Pancreas (tissue), 10 donors: ENCODE data around the gene ABCA1. TPM values are rescaled to one million over a fixed set of nuclear protein-coding genes. Genes with fewer than 3 reads are reported as not detected.
"Not testable (repeated sequence)": the region's sequence is repeated elsewhere in the genome, so short reads cannot be mapped to it uniquely, and the experiment has no call there.

Source experiments
- ATAC-seq, 4 donors: fragments of 200-7000 bp; cut with Tn5 transposase; one replicate each; pipeline versions ENCODE4 v1.8.0 to v1.9.1; 2020; ENCODE audit warnings: mild to moderate bottlenecking in 4 of 4, moderate library complexity in 4 of 4
- DNase-seq, 6 donors: peaks; one replicate each; pipeline ENCODE4 v3.0.0-alpha.2; 2020
- FAIRE-seq: peaks from 2 replicates; lab custom pipeline; 2012; peaks lifted over from hg19 to GRCh38; lab: Jason Lieb, UNC
- H3K27ac ChIP-seq, 4 donors: fragments of 200-600 bp; sonication (generic); 1 replicate in 3 of 4; 2 replicates in 1 of 4; pipeline versions ENCODE4 v1.5.0 to v1.8.0; 2020
- H3K27me3 ChIP-seq, 4 donors: fragments of 200-600 bp; one replicate each; pipeline ENCODE4 v1.8.0; 2021
- H3K36me3 ChIP-seq, 3 donors: fragments of 200-600 bp; sonication (generic) in 1 of 3; one replicate each; pipeline versions ENCODE4 v1.5.0 to v1.8.0; 2020 to 2021
- H3K4me1 ChIP-seq, 3 donors: fragments of 200-600 bp; one replicate each; pipeline ENCODE4 v1.8.0; 2021
- H3K4me3 ChIP-seq, 4 donors: fragments of 200-600 bp; sonication (generic) in 2 of 4; one replicate each; pipeline versions ENCODE4 v1.5.0 to v1.8.0; 2020 to 2021
- H3K9me3 ChIP-seq, 4 donors: fragments of 200-600 bp; one replicate each; pipeline ENCODE4 v1.8.0; 2021
- CTCF ChIP-seq, 4 donors: fragments of 200-600 bp; sonication (generic) in 3 of 4; IDR thresholded peaks; one replicate each; pipeline versions ENCODE4 v1.5.0 to v1.8.0; 2021; ENCODE audit warnings: antibody characterized with exemption in 4 of 4
- WGBS, 2 donors: extraction: QIAGEN DNeasy Blood & Tissue Kit; methylation state at CpG; one replicate each; pipeline ENCODE4 v1.1.7; 2013; 5-methylcytosine and 5-hydroxymethylcytosine counted together
- intact Hi-C, 3 donors: fragments of 100-400 bp; cut with DNase I; formaldehyde crosslinking; loops; one replicate each; pipeline versions ENCODE4 v1.11.1 to v1.14.2; 2022
- polyA plus RNA-seq, 2 donors: library from polyadenylated mRNA; stranded (reverse); fragments of 200-250 nt; gene quantifications; one replicate each; pipeline ENCODE4 v1.2.3, GENCODE V29; 2013
- total RNA-seq, 6 donors: library from RNA; stranded (reverse); fragmentation: NEBNext Ultra II Directional in 4 of 6; extraction: Animal tissue kit (Norgen Biotek cat#: 25700) in 4 of 6; gene quantifications; one replicate each; pipeline versions ENCODE4 v1.2.1 to v1.2.4, GENCODE V29; 2021 to 2023
- donor health status: healthy with polysubstance abuse.
- donor health status: DM: no; HTN: no; CAD: no; lungs with moderate emphysema.
- donor health status: DM: no; HTN: no; CAD: no.
- donor health status: control.
- donor health status: control.
- donor health status: Bipolar disorder and iron deficiency.
- donor health status: DM: yes; HTN: yes; CAD: no.
- donor health status: DM: no; HTN: no; CAD: no.
- donor health status: DM: no; HTN: no; CAD: no.
- donor health status: DM: yes; HTN: yes; CAD: no.

ABCA1 gene
- total and polyA plus RNA-seq, 8 donors: 3.2 to 20.4 (median 8.6) TPM

- intact Hi-C loops: no loop called here
- TF ChIP-seq CTCF (IDR thresholded peaks at IDR 0.05): no peak
- Histone ChIP-seq H3K27ac (no peak overlapping the region), H3K27me3 (no peaks in the 10 kb centered on the region), H3K4me1 (peaks cover 6 to 10% (median 7%) of the 10 kb centered on the region in 3 donors), H3K4me3 (no peak overlapping the region), H3K36me3 (no peaks in the 10 kb centered on the region), H3K9me3 (no peaks in the 10 kb centered on the region)
- WGBS, 2 donors: 90% methylated on average over 4 of the region's 4 CpGs
- ATAC-seq (no peak), FAIRE-seq (no peak), DNase-seq (no peak)
These were observed 69.7 kb downstream of the ABCA1 start for GRCh38 chr9:104858271-104858670.

- peaks cover 6 to 7% (median 7%) of the 10 kb centered on the region in 3 donors for H3K4me1 ChIP-seq
- no peaks in the 10 kb centered on the region for H3K27me3 ChIP-seq
- no peaks in the 10 kb centered on the region for H3K9me3 ChIP-seq
- no peak overlapping the region for H3K4me3 ChIP-seq
- WGBS, 2 donors: 9 to 17% methylated on average over 5 of the region's 5 CpGs
- no peak for TF ChIP-seq CTCF (IDR thresholded peaks at IDR 0.05)
- ATAC-seq (peak; percentile 56 to 70 (median 63)), DNase-seq (no peak), FAIRE-seq (no peak)
- H3K27ac ChIP-seq: no peak overlapping the region
- H3K36me3 ChIP-seq: no peaks in the 10 kb centered on the region
- intact Hi-C loops: no loop called here
These were observed 71.5 kb downstream of the ABCA1 start for GRCh38 chr9:104856413-104856941.

GRCh38 chr9:104855807-104856206 is 72.1 kb downstream of the ABCA1 start:
- 90 to 93% methylated on average over 3 of the region's 3 CpGs for WGBS, 2 donors
- ATAC-seq: peak in 1 of 4 donors; percentile 21

GRCh38 chr9:104855258-104855657 is 72.7 kb downstream of the ABCA1 start:
- H3K27me3 ChIP-seq, H3K9me3 ChIP-seq, ATAC-seq, H3K27ac ChIP-seq, H3K36me3 ChIP-seq, H3K4me3 ChIP-seq, FAIRE-seq, H3K4me1 ChIP-seq, DNase-seq, intact Hi-C loops: not testable (repeated sequence)
- 80 to 84% methylated on average over 7 of the region's 7 CpGs for WGBS, 2 donors

More at GRCh38 chr9:104855807-104856206, 72.1 kb downstream of the ABCA1 start:
- no peaks in the 10 kb centered on the region for H3K36me3 ChIP-seq
- no peak for DNase-seq
- no peak for TF ChIP-seq CTCF (IDR thresholded peaks at IDR 0.05)
- no peak overlapping the region for H3K4me3 ChIP-seq
- no peak for FAIRE-seq
- H3K27me3 ChIP-seq: no peaks in the 10 kb centered on the region
- no peaks in the 10 kb centered on the region for H3K9me3 ChIP-seq
- peaks cover 3 to 7% (median 6%) of the 10 kb centered on the region in 3 donors for H3K4me1 ChIP-seq
- intact Hi-C loops: no loop called here
- H3K27ac ChIP-seq: no peak overlapping the region

- Histone ChIP-seq H3K9me3 (no peaks in the 10 kb centered on the region), H3K36me3 (no peaks in the 10 kb centered on the region), H3K27me3 (no peaks in the 10 kb centered on the region), H3K27ac (no peak overlapping the region), H3K4me1 (peaks cover 3 to 7% (median 6%) of the 10 kb centered on the region in 3 donors), H3K4me3 (no peak overlapping the region)
- intact Hi-C loops: no loop called here
- DNase-seq (no peak), ATAC-seq (peak in 1 of 4 donors; percentile 39), FAIRE-seq (no peak)
- 90 to 94% methylated on average over 1 of the region's 1 CpG for WGBS, 2 donors
- no peak for TF ChIP-seq CTCF (IDR thresholded peaks at IDR 0.05)
These were observed 73.3 kb downstream of the ABCA1 start for GRCh38 chr9:104854613-104855012.
